Stimulated activated CD8-positive, alpha-beta memory T cell treated with anti-CD3 and anti-CD28 coated beads, Interleukin-2, amount 100 ng/mL, for 48 hours (primary cell): ENCODE data around the gene PPIF.

ENCODE experiments used
- DNase-seq, 2 donors: peaks; one replicate each; pipeline ENCODE4 v3.0.0-alpha.2; 2020; ENCODE audit warnings: low read depth in 2 of 2

Gene PPIF

GRCh38 chr10:79375321-79376077 lies 28.2 kb downstream of the PPIF start:
- no peak for DNase-seq

GRCh38 chr10:79376078-79376628 lies 28.9 kb downstream of the PPIF start:
- DNase-seq: no peak

GRCh38 chr10:79376751-79377556 lies 29.7 kb downstream of the PPIF start:
- DNase-seq: no peak

- DNase-seq: no peak
Observed at GRCh38 chr10:79377557-79378382, 30.5 kb downstream of the PPIF start.

GRCh38 chr10:79378383-79378646 lies 31.0 kb downstream of the PPIF start:
- DNase-seq: no peak

GRCh38 chr10:79378647-79379511 lies 31.6 kb downstream of the PPIF start:
- DNase-seq: no peak

GRCh38 chr10:79379512-79380124 lies 32.3 kb downstream of the PPIF start:
- DNase-seq: no peak

GRCh38 chr10:79380125-79380945 lies 33.1 kb downstream of the PPIF start:
- no peak for DNase-seq

- no peak for DNase-seq
Observed at GRCh38 chr10:79380946-79381721, 33.9 kb downstream of the PPIF start.

- DNase-seq: no peak
Observed at GRCh38 chr10:79381804-79382221, 34.5 kb downstream of the PPIF start.

GRCh38 chr10:79382491-79382941 lies 35.2 kb downstream of the PPIF start:
- no peak for DNase-seq

GRCh38 chr10:79383974-79384606 lies 36.8 kb downstream of the PPIF start:
- DNase-seq: no peak

- no peak for DNase-seq
Observed at GRCh38 chr10:79384773-79385391, 37.6 kb downstream of the PPIF start.

- no peak for DNase-seq
Observed at GRCh38 chr10:79385392-79385795, 38.1 kb downstream of the PPIF start.

- no peak for DNase-seq
Observed at GRCh38 chr10:79385804-79386531, 38.7 kb downstream of the PPIF start.

- DNase-seq: no peak
Observed at GRCh38 chr10:79386637-79387465, 39.6 kb downstream of the PPIF start.
